B cell (primary cell): Measurements from ENCODE around the gene MYZAP. TPM values are rescaled to one million over a fixed set of nuclear protein-coding genes. Genes with fewer than 3 reads are reported as not detected.

Experiments used
- ATAC-seq: fragments of 200-7000 bp; cut with Tn5 transposase; one replicate; pipeline ENCODE4 v1.10.0; 2021; ENCODE audit warnings: low read depth, mild to moderate bottlenecking, moderate number of reproducible peaks, moderate library complexity
- CTCF ChIA-PET: fragments of 350-600 bp; sonication (Branson Sonifier 250); formaldehyde crosslinking; loops from one replicate; lab custom pipeline; 2021; ENCODE audit warnings: antibody characterized with exemption, inconsistent platforms; lab: Charles Lee
- POLR2A ChIA-PET: fragments of 350-600 bp; sonication (Branson Sonifier 250); formaldehyde crosslinking; loops from one replicate; lab custom pipeline; 2021; ENCODE audit warnings: antibody characterized with exemption; lab: Charles Lee
- DNase-seq: peaks from one replicate; pipeline ENCODE4 v3.0.0; 2013
- H2AFZ ChIP-seq: 2 replicates; pipeline ENCODE4 v1.6.1; 2012; ENCODE audit warnings: mild to moderate bottlenecking, low read depth, low read length; ENCODE audit not compliant: insufficient read depth, poor library complexity, severe bottlenecking
- H3K27ac ChIP-seq, 2 donors: 1 replicate in 1 of 2; 2 replicates in 1 of 2; pipeline ENCODE4 v1.5.1; 2012 to 2013; ENCODE audit warnings: low read length in 2 of 2, mild to moderate bottlenecking in 2 of 2, moderate library complexity in 1 of 2
- H3K27me3 ChIP-seq, 4 experiments: fragments of 200-600 bp in 1 of 4; sonication (generic) in 1 of 4; replicated peaks in 1 of 4; 1 replicate in 2 of 4; 2 replicates in 2 of 4; pipeline versions ENCODE4 v1.6.1 to v1.7.0; 2013 to 2016; ENCODE audit warnings: low read length in 3 of 4, mild to moderate bottlenecking in 2 of 4, mixed read lengths in 1 of 4, moderate library complexity in 1 of 4; ENCODE audit not compliant: insufficient read depth in 4 of 4, control insufficient read depth in 3 of 4; ENCODE audit errors: control extremely low read depth in 1 of 4
- H3K36me3 ChIP-seq, 2 experiments: replicated peaks in 1 of 2; 1 replicate in 1 of 2; 2 replicates in 1 of 2; pipeline versions ENCODE4 v1.6.1 to v1.7.1; 2013; ENCODE audit warnings: low read length in 1 of 2; ENCODE audit not compliant: insufficient read depth in 2 of 2, control insufficient read depth in 1 of 2; ENCODE audit errors: control extremely low read depth in 1 of 2, extremely low read depth in 1 of 2
- H3K4me1 ChIP-seq, 2 donors: fragments of 200-600 bp in 1 of 2; sonication (generic) in 1 of 2; 1 replicate in 1 of 2; 2 replicates in 1 of 2; pipeline versions ENCODE4 v1.5.1 to v1.6.1; 2013 to 2017; ENCODE audit warnings: low read length in 2 of 2; ENCODE audit not compliant: control insufficient read depth in 2 of 2, insufficient read depth in 2 of 2
- H3K4me2 ChIP-seq: replicated peaks from 2 replicates; pipeline ENCODE3; 2012; ENCODE audit warnings: mild to moderate bottlenecking, low read depth, low read length; ENCODE audit not compliant: poor library complexity, severe bottlenecking
- H3K4me3 ChIP-seq, 5 experiments: fragments of 200-600 bp in 1 of 5; sonication (generic) in 1 of 5; 1 replicate in 3 of 5; 2 replicates in 2 of 5; pipeline versions ENCODE4 v1.5.1 to v1.7.0; 2011 to 2016; ENCODE audit warnings: low read length in 4 of 5, mild to moderate bottlenecking in 4 of 5, low read depth in 2 of 5, control low read depth in 1 of 5, moderate library complexity in 1 of 5; ENCODE audit not compliant: insufficient read depth in 1 of 5; ENCODE audit errors: control extremely low read depth in 1 of 5, extremely low read depth in 1 of 5
- H3K79me2 ChIP-seq: fragments of 200-600 bp; sonication (generic); one replicate; pipeline ENCODE4 v1.6.0; 2016; ENCODE audit warnings: low read length; ENCODE audit not compliant: control insufficient read depth, insufficient read depth
- H3K9ac ChIP-seq: fragments of 200-600 bp; sonication (generic); 2 replicates; pipeline ENCODE4 v1.6.1; 2017; ENCODE audit warnings: mild to moderate bottlenecking, low read length, moderate library complexity
- H3K9me3 ChIP-seq, 3 donors: one replicate each; pipeline versions ENCODE4 v1.6.1 to v1.7.1; 2013; ENCODE audit warnings: low read length in 2 of 3; ENCODE audit not compliant: control insufficient read depth in 2 of 3, insufficient read depth in 1 of 3; ENCODE audit errors: control extremely low read depth in 1 of 3
- H4K20me1 ChIP-seq: 2 replicates; pipeline ENCODE4 v1.6.0; 2012; ENCODE audit warnings: mild to moderate bottlenecking, low read length; ENCODE audit not compliant: insufficient read depth, control insufficient read depth, poor library complexity, severe bottlenecking
- H3K27ac Mint-ChIP-seq: one replicate; pipeline ENCODE4 v1.8.0; 2021; ENCODE audit warnings: mixed read lengths
- H3K27me3 Mint-ChIP-seq: one replicate; pipeline ENCODE4 v1.8.0; 2021; ENCODE audit warnings: mixed read lengths
- H3K4me1 Mint-ChIP-seq: one replicate; pipeline ENCODE4 v1.8.0; 2021; ENCODE audit warnings: mixed read lengths
- H3K4me3 Mint-ChIP-seq: one replicate; pipeline ENCODE4 v1.8.0; 2021; ENCODE audit warnings: mixed read lengths
- H3K9me3 Mint-ChIP-seq: one replicate; pipeline ENCODE4 v1.8.0; 2022; ENCODE audit warnings: mixed read lengths; ENCODE audit not compliant: insufficient read depth
- CTCF ChIP-seq: fragments of 200-600 bp; IDR thresholded peaks from one replicate; pipeline ENCODE4 v1.8.0; 2022; ENCODE audit warnings: antibody characterized with exemption, mild to moderate bottlenecking
- EZH2 ChIP-seq: IDR thresholded peaks from 2 replicates; pipeline ENCODE4 v1.6.1; 2012; ENCODE audit warnings: borderline replicate concordance, low read depth, mild to moderate bottlenecking, moderate library complexity, low read length; ENCODE audit not compliant: insufficient read depth, poor library complexity, severe bottlenecking
- WGBS: methylation state at CpG from one replicate; pipeline ENCODE4 v1.1.5; 2013; ENCODE audit warnings: missing lambda C conversion rate; ENCODE audit not compliant: insufficient coverage; 5-methylcytosine and 5-hydroxymethylcytosine counted together
- intact Hi-C: fragments of 100-400 bp; cut with micrococcal nuclease; formaldehyde crosslinking; loops from one replicate; pipeline ENCODE4 v1.10.0; 2022
- polyA plus RNA-seq: library from polyadenylated mRNA; depleted of rRNA; stranded (reverse); fragments of >200 nt; gene quantifications from 2 replicates; pipeline ENCODE4 v1.2.3, GENCODE V29; 2012
- total RNA-seq, 2 donors: library from RNA; stranded (reverse); fragments of 120-200 nt in 1 of 2; gene quantifications; 1 replicate in 1 of 2; 2 replicates in 1 of 2; pipeline versions ENCODE4 v1.2.3 to v1.2.4, GENCODE V29; 2013 to 2022

The MYZAP gene
- total and polyA plus RNA-seq, 2 donors (not counting 1 experiment from before 2014, with no cell fraction given): 1.0 to 2.8 TPM

- 84% methylated on average over 3 of the region's 8 CpGs for WGBS
- H3K9ac ChIP-seq: no peak overlapping the region
- no peaks in the 10 kb centered on the region for H4K20me1 ChIP-seq
- no peak overlapping the region for H3K4me3 Mint-ChIP-seq
- no peaks in the 10 kb centered on the region for H3K27me3 ChIP-seq
- ATAC-seq: no peak
- no peaks in the 10 kb centered on the region for H3K4me1 ChIP-seq
- H3K4me3 ChIP-seq: no peak overlapping the region
- no peak overlapping the region for H3K27ac Mint-ChIP-seq
- no peaks in the 10 kb centered on the region for H3K36me3 ChIP-seq
- intact Hi-C loops: no loop called here
- no peaks in the 10 kb centered on the region for H3K4me1 Mint-ChIP-seq
- H3K27me3 Mint-ChIP-seq: peaks cover 3% of the 10 kb centered on the region
- H3K4me2 ChIP-seq: no peak overlapping the region
- CTCF ChIA-PET: no interaction called here
- DNase-seq: no peak
- TF ChIP-seq CTCF: no peak
- no peak for TF ChIP-seq EZH2
- H3K27ac ChIP-seq: no peak overlapping the region
- no peaks in the 10 kb centered on the region for H3K9me3 ChIP-seq
- POLR2A ChIA-PET: no interaction called here
- H3K9me3 Mint-ChIP-seq: no peaks in the 10 kb centered on the region
- no peaks in the 10 kb centered on the region for H3K79me2 ChIP-seq
- no peak overlapping the region for H2AFZ ChIP-seq
These were observed 92.9 kb downstream of the MYZAP start for GRCh38 chr15:57684491-57685151.

- no peak overlapping the region for H3K27ac Mint-ChIP-seq
- Histone ChIP-seq H3K36me3 (no peaks in the 10 kb centered on the region), H2AFZ (no peak overlapping the region), H3K9ac (no peak overlapping the region), H3K4me3 (no peak overlapping the region), H3K27ac (no peak overlapping the region), H4K20me1 (no peaks in the 10 kb centered on the region), H3K27me3 (no peaks in the 10 kb centered on the region), H3K79me2 (no peaks in the 10 kb centered on the region), H3K4me2 (no peak overlapping the region), H3K9me3 (no peaks in the 10 kb centered on the region), H3K4me1 (no peaks in the 10 kb centered on the region)
- ChIA-PET CTCF (no interaction called here), POLR2A (no interaction called here)
- H3K27me3 Mint-ChIP-seq: no peaks in the 10 kb centered on the region
- H3K9me3 Mint-ChIP-seq: no peaks in the 10 kb centered on the region
- WGBS: 91% methylated on average over 6 of the region's 7 CpGs
- intact Hi-C loops: no loop called here
- no peaks in the 10 kb centered on the region for H3K4me1 Mint-ChIP-seq
- ATAC-seq (no peak), DNase-seq (no peak)
- TF ChIP-seq CTCF: no peak
- no peak for TF ChIP-seq EZH2
- no peak overlapping the region for H3K4me3 Mint-ChIP-seq
These were observed 93.8 kb downstream of the MYZAP start for GRCh38 chr15:57685306-57686095.
